Stimulated activated CD4-positive, alpha-beta T cell treated with anti-CD3 and anti-CD28 coated beads, Interleukin-12 subunit alpha, Interleukin-12 subunit beta, amount 100 ng/mL, for 24 hours (primary cell): ENCODE results near the gene SLC16A5.
"Not testable (repeated sequence)": the region's sequence is repeated elsewhere in the genome, so short reads cannot be mapped to it uniquely, and the experiment has no call there.

ENCODE experiments used
- DNase-seq, 2 experiments: peaks; one replicate each; pipeline ENCODE4 v3.0.0-alpha.2; 2020; ENCODE audit warnings: low read depth in 2 of 2

The SLC16A5 gene, protein sequence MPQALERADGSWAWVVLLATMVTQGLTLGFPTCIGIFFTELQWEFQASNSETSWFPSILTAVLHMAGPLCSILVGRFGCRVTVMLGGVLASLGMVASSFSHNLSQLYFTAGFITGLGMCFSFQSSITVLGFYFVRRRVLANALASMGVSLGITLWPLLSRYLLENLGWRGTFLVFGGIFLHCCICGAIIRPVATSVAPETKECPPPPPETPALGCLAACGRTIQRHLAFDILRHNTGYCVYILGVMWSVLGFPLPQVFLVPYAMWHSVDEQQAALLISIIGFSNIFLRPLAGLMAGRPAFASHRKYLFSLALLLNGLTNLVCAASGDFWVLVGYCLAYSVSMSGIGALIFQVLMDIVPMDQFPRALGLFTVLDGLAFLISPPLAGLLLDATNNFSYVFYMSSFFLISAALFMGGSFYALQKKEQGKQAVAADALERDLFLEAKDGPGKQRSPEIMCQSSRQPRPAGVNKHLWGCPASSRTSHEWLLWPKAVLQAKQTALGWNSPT

GRCh38 chr17:75087558-75088453 lies at the start of gene SLC16A5:
TSS of gene SLC16A5 (plus strand) at chr17:75087954. CDS start at chr17:75093637, 5,683 bp downstream.
- DNase-seq = no peak

GRCh38 chr17:75039238-75039637 lies 48.5 kb upstream of the SLC16A5 start:
- DNase-seq = no peak

DNA sequence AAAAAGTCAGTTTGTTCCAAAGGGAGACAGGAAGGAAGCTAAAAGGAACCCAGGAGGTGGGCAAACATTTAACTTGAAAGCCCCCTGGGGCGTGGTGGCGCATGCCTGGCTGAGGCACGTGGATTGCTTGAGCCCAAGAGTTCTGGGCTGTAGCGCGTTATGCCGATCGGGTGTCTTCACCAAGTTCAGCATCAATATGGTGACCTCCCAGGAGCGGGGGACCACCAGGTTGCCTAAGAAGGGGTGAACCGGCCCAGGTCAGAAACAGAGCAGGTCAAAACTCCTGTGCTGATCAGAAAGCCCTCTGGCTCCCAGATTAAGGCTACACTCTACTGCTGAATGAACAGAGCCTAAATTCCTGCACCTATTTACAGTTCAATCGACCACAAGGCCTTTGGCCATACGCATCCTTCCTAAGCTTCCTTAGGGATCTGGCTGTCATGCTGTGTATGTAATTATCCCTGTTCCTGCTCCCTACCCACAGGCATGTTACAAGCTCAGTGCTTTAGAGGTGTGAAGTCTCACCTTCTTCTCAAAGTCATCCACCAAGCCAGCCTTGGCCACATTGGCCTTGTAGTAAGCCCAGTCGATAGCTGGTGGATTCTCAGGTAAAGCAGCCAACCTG lies 46.0 kb upstream of the SLC16A5 start:
- DNase-seq = no peak

- DNase-seq = not testable (repeated sequence)
These were observed 44.0 kb upstream of the SLC16A5 start for GRCh38 chr17:75043789-75044188.

DNA sequence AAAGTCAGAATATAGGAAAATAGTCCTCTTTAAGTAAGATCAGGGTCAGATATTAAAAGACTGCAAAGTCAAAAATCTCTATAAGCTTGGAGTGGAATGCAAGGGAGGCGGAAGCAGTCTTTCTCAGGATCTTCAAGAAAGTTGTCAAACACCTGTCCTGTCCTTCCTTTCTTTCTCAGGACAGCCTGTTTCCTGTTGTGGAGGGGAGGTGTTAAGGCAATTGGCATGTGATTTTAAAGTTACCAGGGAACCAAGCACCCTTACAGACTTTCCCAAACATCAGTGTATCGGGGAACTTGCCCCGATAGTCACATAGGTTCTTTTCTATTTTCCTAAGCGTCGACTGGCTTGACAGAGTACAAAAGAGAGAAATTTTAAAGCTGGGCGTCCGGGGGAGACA lies 43.0 kb upstream of the SLC16A5 start:
- DNase-seq = no peak

- DNase-seq = peak in 1 of 2 experiments; percentile 35
These were observed 41.8 kb upstream of the SLC16A5 start for GRCh38 chr17:75045946-75046406.

DNA sequence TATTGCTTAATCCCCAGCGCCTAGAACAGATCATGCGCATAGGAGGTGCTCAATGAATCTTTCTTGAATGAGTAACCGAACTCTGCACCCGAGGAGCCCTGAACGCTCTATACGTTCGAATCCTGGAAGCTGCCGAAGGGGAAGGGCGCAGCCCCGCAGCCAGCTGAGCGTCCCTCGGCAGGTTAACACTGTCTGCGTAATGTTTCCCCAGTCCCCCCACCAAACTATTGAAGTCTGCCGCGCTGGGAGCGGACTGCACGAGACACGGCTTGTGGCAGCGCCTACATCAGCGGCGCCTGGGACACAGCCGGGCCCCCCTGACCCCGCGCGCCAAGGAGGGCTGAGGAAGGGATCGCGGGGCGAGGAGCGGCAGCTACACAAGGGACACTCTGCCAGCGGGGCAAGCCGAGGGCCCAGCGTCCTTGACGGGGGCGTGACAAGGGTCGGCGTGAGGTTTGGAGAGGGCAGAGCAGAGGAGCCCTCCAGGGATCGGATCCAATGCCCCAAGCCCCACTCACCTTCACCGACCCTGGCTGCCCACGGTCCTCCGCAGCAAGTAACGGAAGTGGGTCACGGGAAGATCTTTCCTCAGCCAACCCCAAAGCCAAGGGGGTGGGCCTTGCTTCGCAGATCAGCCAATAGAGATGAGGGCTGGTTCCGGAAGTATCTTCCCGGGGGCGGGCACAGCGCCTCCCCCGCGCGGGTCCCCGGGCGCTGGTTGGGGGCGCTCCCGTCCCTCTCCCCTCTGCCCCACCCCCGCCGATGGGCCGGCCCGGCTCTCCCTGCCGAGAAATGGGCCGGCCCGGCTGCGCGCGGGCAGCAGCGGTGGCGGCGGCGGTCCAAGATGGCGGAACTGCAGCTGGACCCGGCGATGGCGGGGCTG lies 41.1 kb upstream of the SLC16A5 start, which contains the start of the genes ATP5PD and KCTD2:
TSS of gene ATP5PD (minus strand) at position 563 of the 883 bp plus-strand sequence. CDS start 4,319 bp downstream, outside the sequence.
TSS of gene KCTD2 (plus strand) at position 819 of the 883 bp plus-strand sequence. CDS start at position 845, 26 bp downstream.
- peak; percentile 92 to 95 for DNase-seq

GRCh38 chr17:75047398-75048098 lies 40.2 kb upstream of the SLC16A5 start:
- no peak for DNase-seq

DNA sequence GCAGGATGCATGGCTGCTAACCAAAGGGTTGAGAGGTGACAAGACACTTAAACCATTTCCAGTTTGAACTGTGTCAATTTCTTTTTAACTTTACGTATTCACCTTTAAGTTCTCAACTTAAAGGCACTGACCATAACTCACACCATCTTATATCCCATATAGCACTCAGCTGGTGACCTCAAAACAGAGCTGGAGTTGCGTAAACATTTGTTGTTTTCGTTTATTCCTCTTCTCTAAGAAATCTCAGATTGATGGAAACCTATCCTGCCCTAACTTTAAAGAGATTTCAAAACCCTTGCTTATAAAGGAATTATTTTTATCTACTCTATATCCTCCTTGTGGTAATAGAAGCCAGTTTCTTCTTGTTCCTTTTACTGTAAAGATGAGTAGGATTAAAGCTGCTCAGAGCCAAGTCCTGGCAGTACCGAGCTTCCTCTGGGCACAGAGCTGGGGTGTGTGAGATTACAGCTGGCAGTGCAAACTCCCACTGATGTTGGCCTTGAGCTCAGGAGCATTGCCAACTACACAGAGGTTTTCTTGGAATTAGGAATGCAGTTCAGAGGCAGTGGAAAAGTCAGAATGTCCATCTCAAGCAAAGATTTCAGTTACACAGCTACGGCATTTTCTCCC lies 39.4 kb upstream of the SLC16A5 start:
- DNase-seq = no peak

- no peak for DNase-seq
These were observed 38.7 kb upstream of the SLC16A5 start for GRCh38 chr17:75049057-75049456.

DNA sequence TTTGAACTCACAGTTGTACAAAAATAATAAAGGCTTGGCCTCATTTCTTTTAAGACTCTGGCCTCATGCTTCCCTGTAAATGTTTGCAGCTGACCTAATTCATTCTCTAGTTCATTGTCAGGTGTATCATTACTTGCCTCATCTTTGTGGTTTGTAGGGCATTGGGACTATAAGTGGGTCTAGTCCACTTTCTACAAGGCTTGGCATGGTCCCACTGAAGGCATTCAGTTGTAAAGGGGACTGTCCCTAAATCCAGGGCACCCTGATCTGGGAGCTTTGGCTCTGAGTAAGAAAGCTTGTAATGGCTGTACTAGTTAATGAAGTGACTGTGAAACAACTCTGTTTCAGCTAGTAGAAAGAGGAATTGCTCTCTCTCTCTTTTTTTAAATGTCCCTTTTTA lies 38.0 kb upstream of the SLC16A5 start:
- DNase-seq = no peak

DNA sequence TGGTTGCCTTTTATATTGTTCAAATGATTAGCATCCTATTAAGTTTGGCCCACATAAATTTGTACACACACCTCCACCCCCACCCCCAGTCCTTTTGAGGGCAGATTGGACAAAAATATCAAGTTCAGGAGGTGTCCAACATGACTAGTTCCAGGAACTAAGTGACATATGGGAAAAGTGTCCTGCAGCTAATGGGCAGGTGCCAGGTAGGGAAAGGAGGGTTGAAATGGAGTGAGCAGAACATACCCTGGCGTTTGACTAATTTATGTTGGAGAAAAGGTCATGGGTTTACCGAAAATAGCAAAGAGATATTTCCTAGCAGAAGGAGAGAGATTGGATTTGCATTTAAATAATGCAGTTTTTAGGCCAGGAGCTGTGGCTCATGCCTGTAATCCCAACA lies 35.8 kb upstream of the SLC16A5 start:
- DNase-seq = no peak

DNA sequence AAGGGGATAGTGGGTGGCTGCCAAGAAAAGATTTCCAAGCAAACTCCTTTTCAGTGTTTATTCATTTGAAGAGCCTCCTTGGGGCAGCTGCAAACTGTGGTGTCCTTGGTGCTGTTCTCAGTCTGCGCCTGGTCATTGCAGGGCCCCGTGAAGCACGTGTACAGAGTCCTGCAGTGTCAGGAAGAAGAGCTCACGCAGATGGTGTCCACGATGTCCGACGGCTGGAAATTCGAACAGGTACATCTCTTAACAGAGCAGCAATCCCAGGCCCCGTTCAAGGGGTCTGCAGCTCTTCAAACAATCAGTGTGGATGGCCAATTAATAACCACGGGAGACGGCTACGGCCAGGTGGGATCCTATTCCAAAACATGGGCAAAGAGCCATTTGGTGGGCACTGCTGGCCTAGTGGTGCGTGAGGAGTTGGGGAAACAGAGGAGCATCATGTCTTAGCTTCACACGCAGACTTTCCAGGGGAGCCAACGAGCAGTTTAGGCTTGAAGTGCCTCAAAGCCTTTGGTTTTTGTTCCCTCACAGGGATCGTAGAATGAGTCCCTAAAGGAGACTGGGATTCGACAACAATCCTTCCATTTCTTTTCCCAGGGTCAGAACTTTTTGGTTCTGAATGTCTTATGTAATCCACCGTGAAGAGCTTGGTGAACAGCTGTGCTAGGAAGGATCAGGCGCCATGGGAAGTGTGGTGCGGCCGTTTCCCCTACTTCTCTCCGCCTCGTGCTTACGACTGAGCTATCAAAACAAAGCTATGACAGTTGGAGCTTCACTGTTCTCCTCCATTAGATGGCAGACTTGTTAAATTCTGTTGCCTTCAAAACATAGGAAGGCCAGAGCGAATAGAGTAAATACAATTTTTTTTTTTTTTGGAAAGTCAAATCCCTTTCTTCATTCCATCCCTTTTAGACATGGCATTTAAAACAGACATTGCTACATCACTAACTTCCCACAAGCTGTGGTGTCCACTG lies 28.1 kb upstream of the SLC16A5 start:
- DNase-seq = no peak

- DNase-seq = no peak
These were observed 27.2 kb upstream of the SLC16A5 start for GRCh38 chr17:75060434-75061054.

GRCh38 chr17:75061055-75061438 lies 26.7 kb upstream of the SLC16A5 start:
- DNase-seq = no peak

DNA sequence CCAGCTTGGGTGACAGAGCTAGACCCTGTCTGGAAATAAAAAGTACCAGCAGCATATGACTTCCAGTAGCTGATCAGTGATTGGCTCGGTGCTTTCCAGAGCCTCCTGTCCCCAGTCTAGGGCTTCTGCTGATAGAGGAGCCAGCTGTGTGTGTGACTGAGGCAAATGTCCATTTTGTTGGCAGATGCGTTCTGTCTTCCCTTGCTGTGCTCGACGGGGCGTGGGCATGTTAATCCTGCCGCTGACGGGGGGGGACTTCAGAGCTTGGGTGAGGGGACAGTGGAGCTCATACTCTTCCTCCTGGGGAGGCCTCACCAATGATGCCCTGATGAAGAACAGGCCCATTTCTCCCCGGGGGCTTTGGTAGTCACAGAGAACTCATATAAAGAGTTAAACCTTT lies 26.1 kb upstream of the SLC16A5 start:
- DNase-seq = no peak

GRCh38 chr17:75063201-75063600 lies 24.6 kb upstream of the SLC16A5 start:
- no peak for DNase-seq

DNA sequence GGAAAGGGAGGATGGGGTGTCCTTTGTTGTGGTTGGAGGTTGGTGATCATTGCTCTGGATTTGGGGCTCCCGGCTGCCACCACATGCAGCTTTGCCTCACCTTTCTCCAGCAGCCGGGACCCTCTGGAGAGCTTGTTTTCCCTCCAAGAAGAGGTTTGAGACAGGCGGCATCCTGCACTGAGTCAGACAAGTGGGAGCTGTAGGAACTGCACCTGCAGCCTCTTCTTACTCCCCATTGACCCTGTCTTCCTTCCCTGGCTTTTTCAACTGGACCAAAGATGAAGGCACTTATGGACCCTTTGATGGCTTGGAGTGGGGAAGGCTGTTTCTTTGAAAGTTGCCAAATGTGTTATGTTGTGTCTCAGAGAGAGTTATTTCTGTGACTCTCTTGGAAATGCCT lies 24.1 kb upstream of the SLC16A5 start:
- no peak for DNase-seq
